NCI-H446 treated with DMSO at 0.1 percent for 48 hours (cell line): Measurements from ENCODE around the gene INTS4.
"Not testable (repeated sequence)": the region's sequence is repeated elsewhere in the genome, so short reads cannot be mapped to it uniquely, and the experiment has no call there.

ENCODE experiments used
- DNase-seq: peaks from one replicate; lab custom pipeline; 2025; lab: John Stamatoyannopoulos, UW

Gene INTS4

DNA sequence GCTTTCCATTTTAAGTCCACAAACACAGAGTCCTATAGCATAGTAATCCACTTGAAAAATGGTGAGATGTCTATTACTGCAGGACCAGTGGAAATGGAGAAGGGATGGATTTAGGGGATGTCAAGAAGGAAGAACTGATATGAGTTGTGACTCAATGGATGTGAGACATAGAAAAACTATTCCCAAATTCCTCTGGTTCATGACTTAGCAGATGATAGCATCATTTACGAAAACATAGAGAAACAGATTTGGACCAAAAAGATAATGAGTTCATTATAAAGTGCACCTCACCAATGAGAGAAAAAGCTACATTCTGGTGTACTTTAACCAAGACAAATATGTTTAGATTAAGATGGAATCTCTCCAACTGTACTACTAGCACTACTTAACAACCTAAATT is 51.2 kb downstream of the INTS4 start:
- DNase-seq: not testable (repeated sequence)

DNA sequence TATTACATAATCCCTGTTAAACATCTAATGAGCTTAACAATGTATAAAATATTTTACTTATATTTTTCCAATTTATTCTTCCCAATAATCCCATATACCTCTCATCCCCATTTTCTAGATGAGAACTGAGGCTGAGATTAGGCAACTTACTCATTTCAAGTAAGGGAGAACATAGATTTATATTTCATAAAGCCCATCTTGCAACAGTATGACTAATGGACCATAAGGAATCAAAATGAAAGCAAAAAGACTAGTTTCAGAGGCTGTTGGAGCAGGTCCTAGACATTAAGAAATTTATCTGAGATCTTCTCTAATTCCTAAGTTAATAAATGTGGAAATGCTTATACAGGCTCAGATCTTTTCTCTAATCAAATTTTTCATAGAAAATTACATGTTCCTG is 52.0 kb downstream of the INTS4 start:
- not testable (repeated sequence) for DNase-seq

- DNase-seq: not testable (repeated sequence)
Observed at GRCh38 chr11:77933596-77933995, 60.9 kb downstream of the INTS4 start.

DNA sequence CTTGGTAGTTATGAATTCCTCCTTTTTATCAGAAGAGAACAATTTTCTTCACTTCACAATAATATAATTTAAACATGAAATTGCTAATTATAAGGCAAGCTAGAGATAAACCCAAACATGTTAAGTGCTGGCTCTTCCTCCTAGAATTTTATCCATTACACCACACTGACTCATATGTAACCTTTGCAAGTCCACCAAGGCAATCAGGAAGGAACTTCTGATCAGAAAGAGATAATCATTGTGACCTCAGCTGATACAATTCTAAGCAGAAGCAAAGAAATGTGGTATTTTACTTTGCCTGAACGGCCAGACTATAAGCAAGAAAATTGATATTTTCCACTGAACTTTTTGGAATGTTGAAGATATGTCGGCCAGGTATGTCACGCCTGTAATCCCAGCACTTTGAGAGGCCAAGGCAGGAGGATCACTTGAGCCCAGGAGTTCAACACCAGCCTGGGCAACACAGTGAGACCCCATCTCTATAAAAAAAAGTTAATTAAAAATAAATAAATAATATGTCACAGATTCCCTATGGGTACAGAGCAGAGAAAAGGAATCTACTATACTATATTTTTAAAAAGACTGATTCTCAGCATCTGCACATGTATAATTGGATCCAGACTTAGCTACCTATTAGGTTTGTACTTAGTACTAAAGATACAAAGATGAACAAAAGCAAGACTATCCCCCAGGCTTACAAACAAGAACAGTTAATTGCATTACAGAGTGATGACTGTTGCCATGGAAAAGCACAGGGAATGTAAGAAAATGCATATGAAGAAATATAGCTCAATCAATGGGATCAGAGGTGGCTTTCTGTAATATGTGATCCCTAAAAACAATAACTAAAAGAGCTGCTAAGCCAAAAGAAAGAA is 63.9 kb downstream of the INTS4 start:
- DNase-seq: not testable (repeated sequence)

- DNase-seq: not testable (repeated sequence)
Observed at GRCh38 chr11:77917713-77918112, 76.8 kb downstream of the INTS4 start.

GRCh38 chr11:77914307-77914791 is 80.1 kb downstream of the INTS4 start:
- peak; percentile 40 for DNase-seq

DNA sequence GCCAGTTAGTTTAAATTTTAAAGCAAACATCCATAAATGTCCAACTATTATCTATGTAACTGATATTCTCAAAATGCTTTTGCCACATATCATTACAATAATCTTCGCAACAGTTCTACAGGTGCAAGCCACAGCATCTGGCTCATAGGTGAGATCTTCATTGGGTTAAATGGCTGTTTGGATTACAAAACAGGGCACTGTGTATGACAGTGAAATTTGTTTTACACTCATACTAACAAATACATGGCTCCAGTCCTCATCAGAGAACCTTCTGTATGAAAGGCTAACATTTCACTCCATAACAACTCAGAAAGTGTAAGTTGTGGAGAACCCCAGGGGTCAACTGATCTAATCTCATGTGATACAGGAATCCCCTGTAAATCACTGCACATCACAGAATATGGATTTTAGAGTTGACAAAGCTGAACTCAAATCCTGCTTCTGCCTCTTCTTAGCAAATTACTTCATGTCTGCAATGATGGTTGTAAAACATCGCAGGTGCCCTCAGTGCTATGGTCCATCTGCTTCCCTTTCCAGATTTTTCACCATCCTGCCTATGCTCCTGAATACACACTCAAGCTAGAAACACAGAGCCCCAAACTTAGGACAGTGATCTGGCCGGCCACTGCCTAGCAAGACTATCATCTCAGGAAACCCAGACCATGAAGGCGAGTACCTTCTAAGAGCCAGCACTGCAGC is 80.7 kb downstream of the INTS4 start:
- not testable (repeated sequence) for DNase-seq

- DNase-seq: not testable (repeated sequence)
Observed at GRCh38 chr11:77910828-77911227, 83.6 kb downstream of the INTS4 start.

GRCh38 chr11:77909277-77909676 is 85.2 kb downstream of the INTS4 start:
- DNase-seq: no peak

GRCh38 chr11:77908835-77909234 is 85.6 kb downstream of the INTS4 start:
- no peak for DNase-seq

DNA sequence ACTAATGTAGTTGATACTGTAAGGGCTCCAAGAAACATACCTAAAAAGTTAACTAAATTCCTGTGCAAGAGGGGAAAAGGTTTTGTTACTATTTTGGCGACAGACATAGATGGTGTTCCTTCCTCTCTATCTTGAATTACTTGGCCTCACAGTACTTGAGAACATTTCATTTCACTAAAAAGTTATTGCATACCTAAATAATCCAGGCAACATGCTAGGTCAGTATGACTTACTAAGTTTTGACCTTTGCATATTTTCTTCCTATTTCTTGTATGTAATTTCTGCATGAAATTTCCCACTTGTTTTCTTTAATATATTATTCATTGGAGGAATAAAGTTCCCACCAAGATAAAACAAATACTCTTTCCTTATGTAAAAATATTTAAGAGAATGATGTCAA is 99.5 kb downstream of the INTS4 start:
- DNase-seq: not testable (repeated sequence)

GRCh38 chr11:77891703-77892102 is 102.8 kb downstream of the INTS4 start:
- not testable (repeated sequence) for DNase-seq

DNA sequence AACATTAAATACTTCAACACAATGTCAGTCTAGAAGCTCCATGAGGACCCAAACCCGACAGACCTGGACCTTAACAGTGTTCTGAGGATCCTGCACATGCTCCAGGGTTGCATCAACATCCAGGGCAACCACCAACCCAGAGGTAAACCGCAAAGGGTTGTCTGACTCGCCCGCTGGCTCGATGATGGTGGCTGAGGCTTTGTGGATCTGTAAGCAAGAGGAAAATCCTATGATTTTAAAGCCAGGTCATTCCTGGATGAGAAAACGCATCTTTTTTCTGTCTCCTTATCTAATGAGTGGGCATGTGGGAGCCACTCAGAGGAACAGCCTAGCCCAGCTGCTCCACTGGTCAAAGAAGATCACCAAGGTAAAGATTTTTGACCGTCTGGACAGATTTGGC is 103.2 kb downstream of the INTS4 start:
- not testable (repeated sequence) for DNase-seq

GRCh38 chr11:77890619-77891056 is 103.8 kb downstream of the INTS4 start:
- DNase-seq: peak; percentile 49

GRCh38 chr11:77890100-77890614 is 104.3 kb downstream of the INTS4 start:
- not testable (repeated sequence) for DNase-seq

GRCh38 chr11:77889045-77889444 is 105.4 kb downstream of the INTS4 start:
- not testable (repeated sequence) for DNase-seq

DNA sequence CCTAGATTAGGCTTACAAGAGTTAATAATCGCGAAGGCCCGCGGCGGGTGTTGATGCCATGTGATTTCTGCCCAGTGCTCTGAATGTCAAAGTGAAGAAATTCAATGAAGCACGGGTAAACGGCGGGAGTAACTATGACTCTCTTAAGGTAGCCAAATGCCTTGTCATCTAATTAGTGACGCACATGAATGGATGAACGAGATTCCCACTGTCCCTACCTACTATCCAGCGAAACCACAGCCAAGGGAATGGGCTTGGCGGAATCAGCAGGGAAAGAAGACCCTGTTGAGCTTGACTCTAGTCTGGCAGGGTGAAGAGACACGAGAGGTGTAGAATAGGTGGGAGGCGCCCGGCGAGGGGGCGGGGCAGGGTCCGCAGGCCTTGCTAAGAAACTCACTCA is 108.1 kb downstream of the INTS4 start:
- DNase-seq: no peak

DNA sequence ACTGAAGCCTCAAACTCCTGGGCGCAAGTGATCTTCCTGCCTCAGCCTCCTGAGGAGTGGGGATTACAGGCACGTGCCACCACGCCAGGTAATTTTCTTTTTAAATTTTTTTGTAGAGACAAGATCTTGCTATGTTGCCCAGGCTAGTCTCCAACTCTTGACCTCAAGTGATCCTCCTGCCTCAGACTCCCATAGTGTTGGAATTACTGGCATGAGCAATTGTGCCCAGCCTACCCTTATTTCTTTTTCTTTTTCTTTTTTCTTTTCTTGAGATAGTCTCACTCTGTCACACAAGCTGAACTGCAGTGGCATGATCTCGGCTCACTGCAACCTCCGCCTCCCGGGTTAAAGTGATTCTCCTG is 109.7 kb downstream of the INTS4 start:
- DNase-seq: no peak

GRCh38 chr11:77884186-77884828 is 110.2 kb downstream of the INTS4 start:
- no peak for DNase-seq

DNA sequence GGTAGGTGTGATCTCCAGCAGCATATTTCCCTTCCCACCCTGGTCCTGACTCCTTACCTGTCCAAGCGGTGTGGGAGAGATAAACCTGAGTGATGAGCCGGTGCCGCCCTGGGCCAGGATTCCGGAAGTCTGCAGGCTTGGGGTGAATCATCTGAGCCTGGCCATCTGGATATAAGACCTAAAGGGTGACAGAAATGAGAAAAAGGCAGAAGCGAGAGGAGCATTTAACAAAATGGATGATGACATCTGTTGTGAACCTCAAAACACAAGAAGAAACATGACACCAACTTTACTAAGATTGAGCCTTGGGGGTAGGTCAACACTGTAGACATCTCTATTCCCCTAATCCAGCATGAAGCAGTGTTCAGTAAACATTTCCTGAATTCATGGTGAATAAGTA is 110.7 kb downstream of the INTS4 start:
- DNase-seq: no peak

- DNase-seq: no peak
Observed at GRCh38 chr11:77882396-77882795, 112.1 kb downstream of the INTS4 start.

- DNase-seq: no peak
Observed at GRCh38 chr11:77879218-77879617, 115.2 kb downstream of the INTS4 start.
